Stomach (tissue), 4 donors: ENCODE measurements around the gene MAGI1.

Experiments
- EP300 ChIP-seq: sonication (generic); formaldehyde crosslinking; IDR thresholded peaks from one replicate; pipeline ENCODE4 v1.6.1; 2017; ENCODE audit warnings: antibody characterized with exemption
- POLR2A ChIP-seq, 4 donors: fragments of 450-650 bp; IDR thresholded peaks; one replicate each; pipeline ENCODE4 v1.6.1; 2016; ENCODE audit warnings: antibody characterized with exemption in 4 of 4, control low read depth in 2 of 4, mild to moderate bottlenecking in 1 of 4, moderate library complexity in 1 of 4
- POLR2AphosphoS5 ChIP-seq, 3 donors: sonication (generic); formaldehyde crosslinking; IDR thresholded peaks; one replicate each; pipeline ENCODE4 v1.6.1; 2016; ENCODE audit warnings: antibody characterized with exemption in 3 of 3
- TF ChIP-seq, protein P1 (sequence below), 7 experiments: fragments of 450-650 bp in 4 of 7; fragments of 200-600 bp in 3 of 7; sonication (generic) in 3 of 7; IDR thresholded peaks; one replicate each; pipeline ENCODE4 v1.5.1; 2016 to 2019; ENCODE audit warnings: antibody characterized with exemption in 7 of 7, control low read depth in 2 of 7, mild to moderate bottlenecking in 1 of 7

DNA sequence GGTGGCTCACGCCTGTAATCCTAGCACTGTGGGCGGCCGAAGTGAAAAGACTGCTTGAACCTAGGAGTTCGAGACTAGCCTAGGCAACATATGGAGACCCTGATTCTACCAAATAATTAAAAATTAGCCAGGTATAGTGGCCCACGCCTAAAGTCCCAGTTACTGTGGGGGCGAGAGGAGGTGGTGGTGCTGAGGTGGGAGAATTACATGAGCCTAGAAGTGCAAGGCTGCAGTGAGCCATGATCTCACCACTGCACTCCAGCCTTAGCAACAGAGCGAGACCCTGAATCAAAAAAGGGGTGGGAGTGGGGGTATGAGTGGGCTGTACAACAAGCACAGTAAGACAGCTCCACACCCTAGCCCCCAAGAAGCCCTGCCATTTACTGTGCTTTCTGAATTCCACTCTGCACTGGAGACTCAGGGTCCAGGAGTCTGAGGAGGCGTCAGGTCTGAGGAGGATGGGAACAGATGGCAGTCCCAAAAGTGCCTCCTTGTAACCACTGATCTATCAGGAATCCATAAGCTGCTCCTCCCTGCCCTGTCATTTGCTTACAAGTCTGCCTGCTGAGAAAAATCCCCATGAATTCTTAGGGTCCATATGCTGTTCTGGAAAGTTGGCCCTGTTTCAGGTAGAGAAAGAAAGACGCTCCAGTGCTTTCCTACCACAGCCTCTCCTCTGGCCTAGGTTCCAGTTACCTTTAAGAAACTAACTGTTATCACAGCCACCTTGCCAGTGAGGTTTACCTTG, 171.1 kb downstream of the MAGI1 start:
- no peak for TF ChIP-seq POLR2A (IDR thresholded peaks at IDR 0.05)
- no peak for TF ChIP-seq EP300
- TF ChIP-seq, protein P1, sequence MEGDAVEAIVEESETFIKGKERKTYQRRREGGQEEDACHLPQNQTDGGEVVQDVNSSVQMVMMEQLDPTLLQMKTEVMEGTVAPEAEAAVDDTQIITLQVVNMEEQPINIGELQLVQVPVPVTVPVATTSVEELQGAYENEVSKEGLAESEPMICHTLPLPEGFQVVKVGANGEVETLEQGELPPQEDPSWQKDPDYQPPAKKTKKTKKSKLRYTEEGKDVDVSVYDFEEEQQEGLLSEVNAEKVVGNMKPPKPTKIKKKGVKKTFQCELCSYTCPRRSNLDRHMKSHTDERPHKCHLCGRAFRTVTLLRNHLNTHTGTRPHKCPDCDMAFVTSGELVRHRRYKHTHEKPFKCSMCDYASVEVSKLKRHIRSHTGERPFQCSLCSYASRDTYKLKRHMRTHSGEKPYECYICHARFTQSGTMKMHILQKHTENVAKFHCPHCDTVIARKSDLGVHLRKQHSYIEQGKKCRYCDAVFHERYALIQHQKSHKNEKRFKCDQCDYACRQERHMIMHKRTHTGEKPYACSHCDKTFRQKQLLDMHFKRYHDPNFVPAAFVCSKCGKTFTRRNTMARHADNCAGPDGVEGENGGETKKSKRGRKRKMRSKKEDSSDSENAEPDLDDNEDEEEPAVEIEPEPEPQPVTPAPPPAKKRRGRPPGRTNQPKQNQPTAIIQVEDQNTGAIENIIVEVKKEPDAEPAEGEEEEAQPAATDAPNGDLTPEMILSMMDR (IDR thresholded peaks at IDR 0.05): no peak
- no peak for TF ChIP-seq POLR2AphosphoS5 (IDR thresholded peaks at IDR 0.05)
